ENCODE measurements around the gene GATAD2A. TPM values are rescaled to one million over a fixed set of nuclear protein-coding genes. Genes with fewer than 3 reads are reported as not detected.

The GATAD2A gene
- total and polyA plus RNA-seq, 9 of the 15 experiments (the other 6 are each of a cell fraction or from before 2014, with no cell fraction given), result 2.4 to 226 (median 44.2) TPM

DNA sequence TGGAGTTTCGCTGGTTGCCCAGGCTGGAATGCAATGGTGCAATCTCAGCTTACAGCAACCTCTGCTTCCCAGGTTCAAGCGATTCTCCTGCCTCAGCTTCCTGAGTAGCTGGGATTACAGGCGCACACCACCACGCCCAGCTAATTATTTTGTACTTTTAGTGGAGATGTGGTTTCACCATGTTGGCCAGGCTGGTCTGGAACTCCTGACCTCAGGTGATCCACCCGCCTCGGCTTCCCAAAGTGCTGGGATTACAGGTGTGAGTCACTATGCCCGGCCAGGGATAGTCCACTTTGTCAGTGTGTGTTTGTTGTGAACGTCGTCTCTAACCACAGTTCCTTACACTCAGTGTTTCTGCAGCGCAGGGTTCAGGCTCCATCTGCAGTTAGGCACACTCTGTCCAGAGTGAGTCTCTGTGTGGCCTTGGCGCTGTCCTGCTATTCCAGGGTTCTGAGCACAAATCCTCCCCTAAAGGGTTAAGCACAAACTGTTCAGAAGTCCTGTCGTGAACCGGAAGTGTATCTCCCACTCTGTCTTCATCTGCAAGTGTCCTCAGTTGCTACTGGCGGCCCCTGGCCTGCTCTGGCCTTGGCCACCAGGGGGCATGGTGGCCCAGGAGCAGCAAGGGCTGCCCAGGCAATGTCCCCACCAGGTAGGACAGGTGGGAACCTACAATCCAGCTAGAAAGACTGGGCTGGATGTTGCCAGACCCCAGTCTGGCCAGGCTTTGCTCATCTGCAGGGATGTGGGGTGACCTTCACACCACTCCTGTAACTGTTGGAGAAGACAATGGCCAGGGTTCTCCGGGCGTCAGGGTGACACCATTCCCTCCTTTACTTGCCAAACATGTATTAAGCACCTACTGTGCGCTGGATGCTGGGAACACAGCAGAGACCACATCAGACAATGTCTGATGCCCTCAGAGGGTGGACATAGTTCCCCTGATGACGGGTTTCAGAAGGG, 38.8 kb upstream of the GATAD2A start (continued):
- TF ChIP-seq ZNF589 (CRISPR knock-in tag; IDR thresholded peaks at IDR 0.05; ENCODE audit: low read depth) (0 out of 2 replicates have a peak, but pooled peaks have one; percentile 37), ZNF311 (CRISPR knock-in tag; IDR thresholded peaks at IDR 0.05) (no peak; the same call in 1 of the 2 replicates), NFE2 (IDR thresholded peaks at IDR 0.05; ENCODE audit: low read depth) (no peak), CTBP1 (IDR thresholded peaks at IDR 0.05; ENCODE audit: borderline replicate concordance) (peak; percentile 91), SMAD3 (CRISPR knock-in tag; conservative IDR thresholded peaks at IDR 0.05) (0 out of 2 replicates have a peak, but pooled peaks have one; percentile 21), ATF1 (CRISPR knock-in tag; IDR thresholded peaks at IDR 0.05) (no peak), ATF1 (tag; IDR thresholded peaks at IDR 0.05) (peak; percentile 61), MED1 (CRISPR knock-in tag; IDR thresholded peaks at IDR 0.05; ENCODE audit: borderline replicate concordance) (no peak), SMARCA4 (IDR thresholded peaks at IDR 0.05) (0 out of 2 replicates have a peak, but pooled peaks have one; percentile 43), EWSR1 (IDR thresholded peaks at IDR 0.05; ENCODE audit: borderline replicate concordance, low read depth, partially characterized antibody) (no peak), MCM3 (IDR thresholded peaks at IDR 0.05) (no peak), CC2D1A (IDR thresholded peaks at IDR 0.05) (peak; percentile 80; the same call in 1 of the 2 replicates), SP1 (CRISPR knock-in tag; IDR thresholded peaks at IDR 0.05) (peak; percentile 49; the same call in 1 of the 2 replicates), GABPB1 (CRISPR knock-in tag; IDR thresholded peaks at IDR 0.05) (peak; percentile 96), BCOR (IDR thresholded peaks at IDR 0.05) (peak; percentile 35; the same call in 1 of the 2 replicates), STAG1 (CRISPR knock-in tag; IDR thresholded peaks at IDR 0.05; ENCODE audit: borderline replicate concordance) (peak; percentile 78; the same call in 1 of the 2 replicates), NFRKB (IDR thresholded peaks at IDR 0.05; ENCODE audit: low read depth) (peak; percentile 71; the same call in 1 of the 2 replicates)
- TF ChIP-seq, protein P1, sequence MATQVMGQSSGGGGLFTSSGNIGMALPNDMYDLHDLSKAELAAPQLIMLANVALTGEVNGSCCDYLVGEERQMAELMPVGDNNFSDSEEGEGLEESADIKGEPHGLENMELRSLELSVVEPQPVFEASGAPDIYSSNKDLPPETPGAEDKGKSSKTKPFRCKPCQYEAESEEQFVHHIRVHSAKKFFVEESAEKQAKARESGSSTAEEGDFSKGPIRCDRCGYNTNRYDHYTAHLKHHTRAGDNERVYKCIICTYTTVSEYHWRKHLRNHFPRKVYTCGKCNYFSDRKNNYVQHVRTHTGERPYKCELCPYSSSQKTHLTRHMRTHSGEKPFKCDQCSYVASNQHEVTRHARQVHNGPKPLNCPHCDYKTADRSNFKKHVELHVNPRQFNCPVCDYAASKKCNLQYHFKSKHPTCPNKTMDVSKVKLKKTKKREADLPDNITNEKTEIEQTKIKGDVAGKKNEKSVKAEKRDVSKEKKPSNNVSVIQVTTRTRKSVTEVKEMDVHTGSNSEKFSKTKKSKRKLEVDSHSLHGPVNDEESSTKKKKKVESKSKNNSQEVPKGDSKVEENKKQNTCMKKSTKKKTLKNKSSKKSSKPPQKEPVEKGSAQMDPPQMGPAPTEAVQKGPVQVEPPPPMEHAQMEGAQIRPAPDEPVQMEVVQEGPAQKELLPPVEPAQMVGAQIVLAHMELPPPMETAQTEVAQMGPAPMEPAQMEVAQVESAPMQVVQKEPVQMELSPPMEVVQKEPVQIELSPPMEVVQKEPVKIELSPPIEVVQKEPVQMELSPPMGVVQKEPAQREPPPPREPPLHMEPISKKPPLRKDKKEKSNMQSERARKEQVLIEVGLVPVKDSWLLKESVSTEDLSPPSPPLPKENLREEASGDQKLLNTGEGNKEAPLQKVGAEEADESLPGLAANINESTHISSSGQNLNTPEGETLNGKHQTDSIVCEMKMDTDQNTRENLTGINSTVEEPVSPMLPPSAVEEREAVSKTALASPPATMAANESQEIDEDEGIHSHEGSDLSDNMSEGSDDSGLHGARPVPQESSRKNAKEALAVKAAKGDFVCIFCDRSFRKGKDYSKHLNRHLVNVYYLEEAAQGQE (IDR thresholded peaks at IDR 0.05; ENCODE audit: borderline replicate concordance), result peak; percentile 93
- TF ChIP-seq, protein P1 (CRISPR knock-in tag; IDR thresholded peaks at IDR 0.05; ENCODE audit: low read depth), result no peak
- TF ChIP-seq, protein P2, sequence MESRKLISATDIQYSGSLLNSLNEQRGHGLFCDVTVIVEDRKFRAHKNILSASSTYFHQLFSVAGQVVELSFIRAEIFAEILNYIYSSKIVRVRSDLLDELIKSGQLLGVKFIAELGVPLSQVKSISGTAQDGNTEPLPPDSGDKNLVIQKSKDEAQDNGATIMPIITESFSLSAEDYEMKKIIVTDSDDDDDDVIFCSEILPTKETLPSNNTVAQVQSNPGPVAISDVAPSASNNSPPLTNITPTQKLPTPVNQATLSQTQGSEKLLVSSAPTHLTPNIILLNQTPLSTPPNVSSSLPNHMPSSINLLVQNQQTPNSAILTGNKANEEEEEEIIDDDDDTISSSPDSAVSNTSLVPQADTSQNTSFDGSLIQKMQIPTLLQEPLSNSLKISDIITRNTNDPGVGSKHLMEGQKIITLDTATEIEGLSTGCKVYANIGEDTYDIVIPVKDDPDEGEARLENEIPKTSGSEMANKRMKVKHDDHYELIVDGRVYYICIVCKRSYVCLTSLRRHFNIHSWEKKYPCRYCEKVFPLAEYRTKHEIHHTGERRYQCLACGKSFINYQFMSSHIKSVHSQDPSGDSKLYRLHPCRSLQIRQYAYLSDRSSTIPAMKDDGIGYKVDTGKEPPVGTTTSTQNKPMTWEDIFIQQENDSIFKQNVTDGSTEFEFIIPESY (CRISPR knock-in tag; IDR thresholded peaks at IDR 0.05), result peak; percentile 45; the same call in 1 of the 2 replicates
